ENCODE measurements around the gene AK3.

- TF ChIP-seq CTCF (IDR thresholded peaks at IDR 0.05) = no peak
- no peak for TF ChIP-seq TCF7L2 (IDR thresholded peaks at IDR 0.05; ENCODE audit: low read depth, low read length)
- no peak for TF ChIP-seq POLR2AphosphoS5 (IDR thresholded peaks at IDR 0.05; ENCODE audit: low read depth, low read length)
- TF ChIP-seq REST (IDR thresholded peaks at IDR 0.05; ENCODE audit: insufficient read depth in 1 of 2, low read depth in 2 of 2, low read length in 1 of 2) = no peak
- no peak for TF ChIP-seq SIN3A (IDR thresholded peaks at IDR 0.05; ENCODE audit: borderline replicate concordance, insufficient read depth, low read depth, low read length)
Measured at GRCh38 chr9:4689687-4690104, 51.3 kb downstream of the AK3 start.

Measured in Panc1 (cell line).